HG03139 (cell line): ENCODE data around the gene PIH1D1.
"Not testable (repeated sequence)": the region's sequence is repeated elsewhere in the genome, so short reads cannot be mapped to it uniquely, and the experiment has no call there.

Experiments
- ATAC-seq: cut with Tn5 transposase; IDR thresholded peaks from one replicate; pipeline ENCODE4 v1.9.1; 2021; ENCODE audit not compliant: unreplicated experiment

Gene PIH1D1

GRCh38 chr19:49481020-49481683 is 29.5 kb upstream of the PIH1D1 start:
- ATAC-seq: no peak

- no peak for ATAC-seq
Measured at GRCh38 chr19:49479975-49480628, 28.5 kb upstream of the PIH1D1 start.

GRCh38 chr19:49475995-49476880 is 24.6 kb upstream of the PIH1D1 start:
- ATAC-seq: no peak

GRCh38 chr19:49475191-49475917 is 23.7 kb upstream of the PIH1D1 start:
- no peak for ATAC-seq

- ATAC-seq: no peak
Measured at GRCh38 chr19:49474542-49474924, 22.9 kb upstream of the PIH1D1 start.

GRCh38 chr19:49473868-49474541 is 22.4 kb upstream of the PIH1D1 start, which contains the start of gene FLT3LG:
FLT3LG (plus strand) TSS chr19:49474215; CDS start chr19:49474640, 425 bp downstream.
- no peak for ATAC-seq

GRCh38 chr19:49473501-49473867 is 21.9 kb upstream of the PIH1D1 start:
- ATAC-seq: not testable (repeated sequence)

GRCh38 chr19:49472936-49473335 is 21.3 kb upstream of the PIH1D1 start:
- ATAC-seq: no peak

- ATAC-seq: no peak
Measured at GRCh38 chr19:49470615-49470978, 19.0 kb upstream of the PIH1D1 start.

- peak; percentile 38 for ATAC-seq
Measured at GRCh38 chr19:49469828-49470614, 18.4 kb upstream of the PIH1D1 start.

- peak; percentile 59 for ATAC-seq
Measured at GRCh38 chr19:49468746-49469447, 17.3 kb upstream of the PIH1D1 start.

GRCh38 chr19:49468199-49468598 is 16.6 kb upstream of the PIH1D1 start:
- no peak for ATAC-seq

- no peak for ATAC-seq
Measured at GRCh38 chr19:49465371-49465770, 13.8 kb upstream of the PIH1D1 start.

GRCh38 chr19:49463960-49464740 is 12.5 kb upstream of the PIH1D1 start:
- ATAC-seq: no peak

- ATAC-seq: no peak
Measured at GRCh38 chr19:49462492-49462891, 10.9 kb upstream of the PIH1D1 start.

- ATAC-seq: no peak
Measured at GRCh38 chr19:49461656-49462055, 10.0 kb upstream of the PIH1D1 start.

GRCh38 chr19:49461130-49461529 is 9.5 kb upstream of the PIH1D1 start:
- not testable (repeated sequence) for ATAC-seq

GRCh38 chr19:49459388-49459787 is 7.8 kb upstream of the PIH1D1 start:
- ATAC-seq: no peak

- no peak for ATAC-seq
Measured at GRCh38 chr19:49458567-49458903, 6.9 kb upstream of the PIH1D1 start.
